Bone marrow (tissue), 2 donors: ENCODE data around the gene PGBD5.

Experiments used
- DNase-seq, 2 donors: peaks; one replicate each; lab custom pipeline; 2025; lab: John Stamatoyannopoulos, UW

PGBD5 gene

DNA sequence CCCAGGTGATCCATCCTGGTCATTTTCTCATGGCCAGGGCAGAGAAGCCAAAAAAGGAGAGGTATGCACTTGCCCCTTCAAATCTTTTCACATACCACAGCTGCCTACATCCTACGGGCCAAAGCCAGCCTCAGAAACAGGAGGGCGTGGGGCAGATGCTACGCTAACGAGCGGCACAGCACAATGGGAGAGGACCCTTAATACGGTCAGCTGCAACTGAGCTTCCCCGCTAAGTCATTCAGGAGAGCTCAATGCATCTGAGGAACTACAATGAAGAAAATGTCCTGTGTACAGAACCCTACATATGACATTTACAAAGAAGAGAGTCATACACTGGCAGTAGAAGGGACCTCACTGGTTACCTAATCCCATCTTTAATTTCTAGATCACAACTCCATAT, 78.2 kb downstream of the PGBD5 start:
- DNase-seq: no peak

DNA sequence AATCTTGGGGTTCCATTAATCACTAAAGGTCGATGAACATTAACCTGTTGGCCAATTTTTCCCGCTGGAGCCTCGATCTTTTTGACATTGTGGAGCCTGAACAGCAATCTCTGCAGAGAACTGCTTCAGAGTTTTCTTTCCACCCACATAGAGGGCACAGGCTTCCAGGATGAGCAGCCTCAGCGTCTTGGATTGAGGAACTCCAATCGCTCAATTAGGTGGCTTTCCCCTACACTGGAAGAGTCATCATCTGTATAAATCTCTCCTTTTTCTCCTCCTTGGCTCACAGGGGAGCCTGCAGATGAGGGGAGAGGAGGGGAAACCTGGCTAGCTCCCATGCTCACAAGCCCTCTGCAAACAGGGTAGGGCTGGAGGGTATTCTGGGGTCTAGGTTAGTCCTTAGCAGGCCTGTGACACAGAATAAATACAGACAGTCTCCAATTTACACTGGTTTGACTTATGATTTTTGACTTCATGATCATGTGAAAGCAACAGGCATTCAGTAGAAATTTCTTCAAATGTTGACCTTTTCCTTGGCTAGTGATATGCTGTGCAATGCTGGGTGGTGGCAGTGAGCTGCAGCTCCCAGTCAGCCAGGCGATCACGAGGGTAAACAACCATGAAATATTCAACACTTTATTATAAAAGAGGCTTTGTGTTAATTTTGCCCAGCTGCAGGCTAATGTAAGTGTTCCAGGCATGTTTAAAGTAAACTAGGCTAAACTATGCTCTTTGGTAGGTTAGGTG, 80.8 kb downstream of the PGBD5 start:
- no peak for DNase-seq

DNA sequence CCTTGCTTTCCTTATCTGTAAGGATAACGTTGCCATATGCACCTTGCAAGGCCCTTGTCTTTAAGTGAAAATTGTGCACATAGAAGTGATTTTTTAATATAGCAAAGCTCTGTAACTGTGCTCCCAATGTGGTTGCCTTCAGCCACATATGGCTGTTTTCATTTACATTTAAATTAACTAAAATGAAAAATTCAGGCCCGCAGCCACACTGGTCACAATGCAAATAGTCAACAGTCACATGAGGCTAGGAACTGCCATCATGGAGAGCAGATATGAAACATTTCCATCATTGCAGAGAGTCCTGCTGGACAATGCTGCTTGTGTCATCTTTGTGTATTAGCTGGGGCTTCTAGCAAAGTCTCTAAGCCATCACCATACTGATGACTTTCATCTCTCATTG, 83.4 kb downstream of the PGBD5 start:
- no peak for DNase-seq

DNA sequence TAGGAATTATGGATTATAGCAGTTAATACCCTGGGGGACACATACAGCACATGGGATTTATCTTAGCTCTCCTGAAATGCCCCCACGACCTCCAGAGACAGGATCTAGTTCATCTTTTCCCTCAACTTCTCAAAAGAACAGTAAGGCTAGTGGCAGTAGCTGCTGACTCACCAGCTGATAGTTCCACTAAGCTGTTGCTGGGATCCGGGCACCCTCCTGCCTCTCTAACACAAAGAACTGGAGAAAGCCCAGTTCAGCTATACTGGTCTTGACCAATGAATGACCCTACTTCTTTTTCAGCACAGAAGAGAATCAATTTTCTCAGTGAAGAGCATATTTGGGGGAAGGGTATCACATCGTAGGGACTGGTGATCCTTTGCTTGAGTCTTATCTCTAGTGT, 84.1 kb downstream of the PGBD5 start:
- no peak for DNase-seq

DNA sequence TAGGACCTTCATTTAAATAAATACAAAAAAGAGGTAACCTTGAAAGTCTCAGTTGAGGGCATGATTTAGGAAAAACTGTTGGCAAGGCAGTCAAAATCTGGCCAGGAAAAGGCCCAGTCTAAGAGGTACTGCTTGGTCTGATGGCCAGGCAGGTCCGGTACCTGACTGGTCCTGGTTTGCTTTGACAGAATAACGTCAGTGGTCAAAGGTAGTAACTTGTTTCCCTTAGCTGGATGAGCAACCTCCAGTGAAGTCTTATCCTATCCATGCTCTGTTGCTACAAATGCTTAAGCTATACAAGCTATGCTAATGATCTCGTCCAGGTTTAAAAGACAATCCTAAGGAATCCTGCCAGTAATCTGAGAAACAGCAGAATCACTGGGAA, 85.0 kb downstream of the PGBD5 start:
- no peak for DNase-seq

DNA sequence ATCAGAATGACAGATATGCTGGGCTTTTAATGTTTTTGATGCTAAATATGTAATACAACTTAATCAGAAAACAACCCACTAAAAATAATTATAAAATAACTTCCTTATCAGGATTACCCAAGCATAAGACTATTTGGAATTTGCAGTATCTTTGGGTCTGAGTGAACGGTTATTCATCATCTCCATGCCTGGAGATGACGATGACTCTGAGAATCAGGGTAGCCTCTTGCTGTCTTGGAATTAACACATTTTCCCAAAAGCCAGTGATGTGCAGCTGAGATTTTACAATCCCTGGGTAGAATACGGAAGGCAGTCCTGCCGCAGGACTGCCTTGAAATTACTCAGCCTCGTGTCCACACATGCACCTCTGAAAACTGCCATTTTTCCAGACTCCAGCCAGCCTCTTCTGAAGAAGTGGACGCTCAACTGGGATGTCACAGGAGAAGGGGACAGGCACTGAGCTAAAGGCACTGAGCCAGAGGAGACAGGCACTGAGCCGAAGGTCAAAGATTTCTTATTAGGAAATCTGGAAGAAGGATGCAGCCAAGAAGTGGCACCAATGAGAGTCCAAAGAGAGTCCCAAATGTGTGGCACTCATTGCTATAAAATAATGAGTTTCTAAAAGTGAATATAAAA, 85.5 kb downstream of the PGBD5 start:
- no peak for DNase-seq

DNA sequence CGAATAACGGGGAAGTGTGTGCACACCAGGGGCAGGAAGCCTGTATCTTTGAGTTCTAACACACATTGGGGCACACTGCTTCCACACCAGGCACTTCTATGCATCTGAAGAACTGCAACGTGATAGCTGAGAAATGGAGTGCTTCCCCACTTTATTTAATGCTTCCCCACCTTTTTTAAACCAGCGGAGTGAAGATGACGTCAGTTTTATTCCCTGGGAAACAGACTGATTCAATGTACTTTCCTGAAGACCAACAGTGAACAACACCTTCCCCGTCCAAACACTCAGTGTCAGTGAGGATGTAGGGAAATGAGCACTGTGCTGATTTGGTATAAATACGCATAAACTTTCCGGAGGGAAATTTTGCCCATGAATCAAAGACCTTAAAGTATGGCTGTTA, 87.1 kb downstream of the PGBD5 start:
- DNase-seq: no peak

DNA sequence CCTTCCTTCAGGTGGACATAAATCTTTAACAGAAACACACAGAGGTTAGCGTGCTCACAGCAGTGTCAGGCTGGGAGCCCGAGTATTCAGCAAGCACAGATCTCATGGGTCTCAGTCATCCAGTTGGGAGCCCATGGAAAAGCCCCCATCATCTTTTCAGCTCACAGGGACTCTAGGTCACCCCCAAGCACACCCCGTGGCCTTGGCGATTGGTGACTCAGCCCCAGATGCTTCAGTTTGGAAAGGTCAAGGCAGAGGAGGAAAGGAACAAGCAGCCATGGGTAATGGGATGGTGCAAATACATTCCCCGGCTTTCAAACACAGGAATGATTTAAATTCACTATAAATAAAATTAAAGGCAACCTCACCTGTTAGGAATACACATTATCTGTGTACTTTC, 88.9 kb downstream of the PGBD5 start:
- no peak for DNase-seq

DNA sequence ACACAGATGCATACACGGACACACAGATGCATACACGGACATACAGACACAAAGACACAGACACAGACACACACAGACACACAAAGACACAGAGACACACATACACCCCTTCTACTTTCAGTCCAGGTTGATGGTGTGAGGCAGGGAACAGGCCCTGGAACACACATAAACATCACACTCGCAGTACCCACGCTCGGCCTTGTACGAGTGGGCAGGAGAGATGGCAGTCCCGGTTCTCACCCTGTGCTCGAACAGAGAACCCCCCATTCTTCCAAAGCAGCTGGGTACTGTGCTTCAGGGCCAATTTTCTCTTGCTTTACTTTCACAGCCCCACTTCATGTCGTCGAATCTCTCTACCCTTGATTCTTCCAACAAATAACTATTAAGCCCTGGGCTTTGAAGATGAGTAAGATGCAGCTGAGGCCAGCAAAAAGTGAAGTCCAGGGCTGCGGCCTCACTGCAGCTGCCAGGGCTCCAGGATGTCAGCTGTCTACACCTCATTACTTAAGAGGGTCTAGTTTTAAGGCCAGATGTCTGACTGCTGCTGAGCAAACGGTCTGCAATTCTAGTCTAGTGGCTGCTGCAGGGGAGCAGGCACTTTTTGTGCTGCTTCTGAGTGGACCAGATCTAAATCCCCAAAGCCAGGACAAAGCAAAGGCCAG, 90.1 kb downstream of the PGBD5 start:
- no peak for DNase-seq

DNA sequence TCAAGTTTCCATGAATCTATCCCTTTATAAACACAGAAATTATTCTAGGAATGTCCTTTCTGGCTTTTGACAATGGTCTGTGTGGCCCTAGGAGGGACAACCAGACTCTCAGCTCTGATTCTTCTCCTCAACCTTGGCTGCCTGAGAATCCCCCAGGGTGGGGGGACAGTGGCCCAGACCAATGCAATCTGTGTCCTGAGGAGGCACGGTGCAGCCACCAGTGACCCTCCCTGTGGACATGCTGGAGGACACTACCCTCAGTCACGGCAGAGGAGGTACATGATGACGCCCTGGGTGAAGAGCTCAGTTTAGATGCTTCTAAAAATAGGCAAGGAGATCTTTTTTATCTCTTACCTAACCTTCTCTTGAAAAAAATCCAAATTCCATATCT, 91.7 kb downstream of the PGBD5 start:
- DNase-seq: no peak

DNA sequence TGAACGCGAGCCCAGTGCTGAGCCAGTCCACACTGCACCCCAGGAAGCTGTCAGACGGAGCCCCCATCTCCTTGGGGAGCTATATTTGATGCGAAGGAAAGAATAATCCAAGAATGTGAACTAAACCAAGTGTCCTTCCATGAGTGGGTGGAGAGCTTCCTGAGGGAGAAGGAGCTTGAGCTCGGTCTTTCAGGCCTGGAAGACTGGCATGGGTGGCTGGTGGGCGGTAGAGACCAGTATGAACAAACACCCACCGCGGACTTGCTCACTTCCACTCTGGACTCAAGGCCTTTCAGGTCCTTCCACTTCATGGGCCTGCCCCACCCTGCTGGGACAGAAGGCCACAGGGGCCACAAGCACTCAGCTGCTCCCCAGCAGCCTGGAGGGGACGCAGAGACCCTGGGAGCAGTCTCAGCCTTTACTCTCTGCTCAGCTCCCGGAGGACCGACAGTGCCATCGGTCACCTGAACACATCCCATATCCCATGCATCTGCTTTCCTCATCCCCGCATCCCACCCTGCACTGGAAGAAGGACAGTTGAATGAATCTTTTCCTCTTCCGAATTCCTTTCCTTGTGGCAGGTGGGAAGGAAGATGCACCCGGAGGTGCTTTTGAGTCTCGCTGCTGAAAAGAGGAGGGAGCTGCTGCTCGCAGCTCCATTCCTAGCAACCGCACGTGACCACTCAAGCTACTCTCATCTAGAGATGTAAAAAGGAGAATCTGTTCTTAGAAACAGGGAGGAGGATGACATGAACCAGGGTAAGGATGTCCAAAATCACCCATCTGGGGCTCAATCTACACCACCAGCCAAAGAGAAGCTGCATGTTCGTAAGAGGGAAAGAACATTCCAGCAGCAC, 92.3 kb downstream of the PGBD5 start:
- DNase-seq: no peak

DNA sequence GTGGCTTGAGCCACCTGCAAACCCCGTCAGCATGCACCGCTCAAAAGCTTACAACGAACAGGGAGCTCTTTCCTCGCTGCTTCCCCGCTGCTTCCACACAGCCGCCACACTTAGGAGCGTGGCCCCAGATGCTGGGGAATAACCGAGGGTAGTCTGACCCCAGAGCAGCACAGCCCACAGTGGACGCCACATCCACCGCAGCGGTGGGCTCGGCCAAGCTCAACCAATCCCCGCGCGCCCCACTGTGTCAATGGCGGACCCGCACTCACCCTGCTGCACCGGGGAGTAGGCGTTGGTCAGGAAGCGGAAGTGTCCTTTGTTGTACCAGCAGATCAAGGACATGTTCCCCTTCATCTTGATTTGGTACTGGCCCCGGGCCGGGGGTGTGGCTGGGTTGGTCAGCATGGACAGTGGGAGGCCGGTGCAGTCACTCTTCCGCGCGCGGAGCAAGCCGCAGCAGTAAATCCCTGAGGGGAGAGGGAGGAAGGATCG, 93.5 kb downstream of the PGBD5 start:
- no peak for DNase-seq

DNA sequence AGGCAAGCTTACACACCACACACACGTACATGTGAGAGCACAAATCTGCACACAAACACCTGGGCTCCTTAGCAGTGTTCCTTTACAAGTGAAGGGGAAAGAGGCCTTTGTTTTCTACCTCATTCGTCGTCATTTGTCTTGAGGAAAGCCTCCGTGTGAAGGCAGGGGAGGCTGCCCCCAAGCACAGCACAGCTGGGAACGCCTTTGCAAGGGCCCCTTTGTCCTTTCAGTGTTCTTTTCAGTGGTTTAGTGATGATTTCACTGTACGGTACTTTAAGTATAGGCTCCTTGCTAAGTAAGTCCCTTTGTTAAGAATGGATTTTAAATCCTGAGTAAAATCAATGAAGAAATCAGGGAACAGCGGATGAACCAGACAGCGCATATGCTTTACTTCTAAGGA, 94.1 kb downstream of the PGBD5 start:
- no peak for DNase-seq

DNA sequence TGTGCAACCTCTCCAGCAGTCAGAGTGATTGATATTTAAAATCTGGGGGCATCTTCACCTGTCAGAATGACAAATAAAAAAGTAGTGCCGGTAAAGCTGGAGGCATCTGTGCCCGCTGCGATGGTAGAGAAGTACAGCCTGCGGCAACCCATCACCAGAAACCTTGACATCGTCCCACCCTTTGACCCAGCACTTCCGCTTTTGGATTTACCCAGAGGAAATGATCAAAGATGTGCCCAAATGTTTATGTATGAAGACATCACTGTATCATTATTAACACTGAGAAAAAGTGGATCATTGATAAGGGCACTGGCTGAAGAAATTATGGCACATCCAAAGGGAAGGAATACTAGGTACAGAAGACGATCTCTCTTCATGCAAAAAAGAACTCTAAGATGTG, 96.0 kb downstream of the PGBD5 start:
- DNase-seq: no peak

DNA sequence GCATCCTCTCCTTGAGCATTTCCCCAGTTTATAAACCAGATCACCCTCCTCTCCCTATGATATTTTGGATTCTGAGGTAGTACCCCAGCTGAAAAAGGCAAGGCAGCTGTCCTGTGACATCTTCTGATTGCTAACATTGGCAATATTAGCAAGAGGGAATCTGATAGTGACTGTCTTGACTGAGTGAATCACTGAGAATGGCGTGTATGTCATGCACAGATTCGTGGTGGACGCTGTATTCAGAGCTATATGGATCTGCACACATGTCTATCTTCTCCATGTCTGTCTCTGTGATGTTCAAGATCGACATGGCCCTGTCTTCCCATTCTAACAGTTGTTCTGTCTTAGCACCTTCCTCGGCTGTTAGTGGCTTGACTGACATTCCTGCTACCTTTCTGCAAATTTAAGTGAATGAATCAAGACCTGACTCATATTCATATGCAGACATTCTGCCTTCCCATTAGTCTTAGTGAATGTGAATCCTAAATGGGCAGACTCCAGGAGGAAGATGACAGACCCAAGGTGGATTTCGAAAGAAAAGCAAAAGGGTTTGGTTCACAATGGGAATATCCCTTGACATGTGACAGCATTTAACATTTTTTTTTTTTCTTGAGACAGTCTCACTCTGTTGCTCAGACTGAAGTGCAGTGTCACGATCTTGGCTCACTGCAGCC, 97.7 kb downstream of the PGBD5 start:
- DNase-seq: no peak

DNA sequence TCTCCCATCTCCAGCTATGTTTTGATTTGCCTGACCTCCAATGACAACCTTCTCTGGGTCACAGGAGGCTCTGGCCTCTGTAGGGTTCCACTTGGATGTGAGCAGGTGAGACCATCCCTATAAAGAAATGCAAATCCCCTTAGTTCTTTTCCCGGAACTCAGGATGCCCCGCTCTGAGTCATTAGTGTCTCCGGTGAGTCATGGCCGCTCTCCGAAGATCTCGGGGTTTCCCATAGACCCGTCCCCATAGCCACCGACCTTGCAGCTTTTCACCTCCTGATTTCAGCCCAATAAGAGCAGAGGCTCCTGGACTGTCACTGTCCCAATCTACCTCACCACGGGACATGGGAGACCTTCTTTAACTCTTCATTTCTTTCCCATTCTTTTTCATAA, 98.2 kb downstream of the PGBD5 start:
- no peak for DNase-seq

DNA sequence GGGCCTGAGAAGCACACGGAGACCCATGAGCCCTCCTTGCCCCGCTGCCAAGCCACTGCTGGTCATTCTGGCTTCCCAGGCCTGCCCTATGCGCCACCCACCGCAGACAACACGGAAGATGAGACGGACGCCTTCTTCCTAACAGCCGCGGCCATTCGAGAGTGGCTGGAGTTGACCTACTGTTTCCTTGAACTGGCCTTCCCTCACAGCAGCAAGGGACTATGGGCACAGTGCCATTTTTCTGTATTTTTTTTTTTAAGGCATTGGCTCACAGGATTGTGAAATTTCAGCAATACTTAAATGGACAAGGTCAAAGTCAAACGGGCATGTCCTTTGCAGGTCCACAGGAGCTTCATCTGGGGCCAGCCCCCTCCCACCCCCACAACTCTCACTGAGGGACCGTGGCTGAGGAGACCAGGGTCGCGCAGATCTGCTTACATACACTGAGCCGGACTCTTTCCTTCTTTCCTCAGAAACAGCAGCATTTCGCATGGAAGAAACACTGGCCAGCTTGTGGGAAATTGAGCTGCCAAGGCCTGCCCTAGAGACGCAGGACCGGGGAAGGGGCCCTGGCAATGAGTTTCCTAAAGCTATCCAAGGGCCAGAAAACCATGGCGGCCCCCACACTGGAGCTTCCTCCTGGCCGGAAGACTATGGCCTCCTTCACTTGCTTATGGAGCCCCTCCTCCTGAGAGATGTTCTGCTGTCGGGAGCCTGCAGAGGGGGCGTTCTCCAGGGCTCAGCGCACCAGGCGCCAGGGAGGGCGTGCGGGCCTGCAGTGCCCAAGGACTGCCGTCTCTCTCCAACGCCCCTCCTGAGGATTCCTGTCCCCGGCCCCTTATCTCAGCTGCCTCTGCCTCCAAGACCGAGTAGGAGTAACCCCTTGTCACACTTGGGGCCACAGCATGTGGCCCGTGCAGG, 98.9 kb downstream of the PGBD5 start:
- DNase-seq: no peak

DNA sequence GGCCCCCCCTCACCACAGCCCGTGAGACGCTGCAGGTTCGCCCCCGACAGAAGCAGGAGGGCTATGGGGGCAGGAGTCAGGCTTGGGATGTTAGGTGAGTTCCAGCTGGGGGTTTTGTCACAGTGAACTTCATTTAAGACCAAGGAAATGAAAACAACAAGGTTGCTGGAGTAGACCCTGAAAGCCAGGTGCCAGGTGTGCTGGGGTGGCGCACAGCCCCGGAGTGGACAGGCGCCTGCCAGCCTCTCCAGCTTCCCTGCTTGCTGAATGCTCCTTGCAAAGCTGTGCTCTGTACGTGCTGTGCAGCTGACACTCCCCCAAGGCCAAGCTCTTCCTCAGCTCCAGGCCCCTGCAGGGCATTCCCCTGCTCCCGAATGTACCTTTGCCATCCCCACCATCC, 102.4 kb downstream of the PGBD5 start:
- DNase-seq: no peak

DNA sequence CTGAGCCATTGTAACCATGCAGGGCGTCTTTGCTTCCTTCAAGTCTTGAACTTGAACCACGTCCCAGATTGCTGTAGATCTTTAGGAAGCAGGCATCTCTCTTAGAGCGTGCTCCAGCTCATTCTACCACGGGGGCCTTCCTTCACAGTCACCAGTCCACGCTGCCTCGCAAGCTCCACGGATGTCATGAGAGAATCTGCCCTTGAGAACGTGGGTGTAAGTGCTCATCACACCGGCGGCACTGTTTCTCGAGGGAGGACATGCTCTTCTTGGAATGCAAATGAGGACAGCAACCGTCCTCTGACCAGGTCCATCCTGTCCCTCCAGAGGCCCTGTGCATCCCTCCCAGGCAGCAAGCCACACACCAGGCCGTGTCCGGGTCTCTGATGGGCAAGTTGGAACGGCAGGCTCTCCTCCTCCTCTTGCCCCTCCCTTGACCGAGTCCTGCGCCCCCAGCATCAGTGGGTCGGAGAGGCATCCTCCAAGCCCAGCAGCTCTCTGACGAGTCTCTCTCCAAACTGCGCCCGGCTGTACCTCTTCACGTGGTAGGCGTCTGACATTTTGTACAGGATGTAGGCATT, 103.1 kb downstream of the PGBD5 start:
- no peak for DNase-seq

DNA sequence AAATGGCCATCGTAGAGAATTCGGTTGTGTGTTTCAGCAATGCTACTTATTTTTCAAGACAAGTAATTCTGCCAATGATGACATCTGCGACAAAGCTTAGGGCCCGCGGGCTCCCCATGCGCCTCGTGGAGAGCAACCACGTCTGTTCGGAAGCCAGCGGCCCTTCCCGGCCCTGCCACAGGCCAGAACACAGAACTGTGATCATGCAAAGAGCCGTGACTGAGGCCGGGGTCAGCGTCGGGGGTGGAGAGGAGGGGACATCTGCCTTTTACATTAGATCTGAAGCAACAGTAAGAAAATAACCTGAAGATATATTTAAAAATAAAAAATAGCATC, 103.7 kb downstream of the PGBD5 start:
- no peak for DNase-seq
